ENCODE results near the gene CD163L1.

Gene CD163L1

GRCh38 chr12:7321624-7322023 lies 122.3 kb downstream of the CD163L1 start:
- DNase-seq = no peak

- no peak for DNase-seq
Measured at GRCh38 chr12:7319930-7320329, 124.0 kb downstream of the CD163L1 start.

DNA sequence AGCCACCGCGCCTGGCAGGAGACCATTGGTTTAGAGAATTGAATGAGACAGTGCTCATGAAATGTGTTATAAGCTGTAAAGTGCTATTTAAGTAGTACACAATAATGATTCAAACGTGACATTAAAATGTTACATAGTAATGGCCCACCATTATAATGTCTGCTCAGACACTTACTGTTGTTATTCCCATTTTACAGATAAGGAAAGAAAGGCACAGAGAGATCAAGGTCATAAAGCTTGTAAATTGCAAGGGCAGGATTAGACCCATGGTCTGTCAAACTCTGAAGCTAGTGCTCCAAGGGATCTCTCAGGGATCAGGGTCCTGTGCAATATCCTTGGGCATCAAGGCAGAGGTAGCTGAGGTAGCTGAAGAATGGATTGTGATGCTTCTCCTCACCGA lies 133.9 kb downstream of the CD163L1 start:
- no peak for DNase-seq

Data from activated naive CD4-positive, alpha-beta T cell (primary cell).